H1 (cell line): ENCODE results near the gene SSTR4. TPM values are rescaled to one million over a fixed set of nuclear protein-coding genes. Genes with fewer than 3 reads are reported as not detected.

ENCODE experiments used
- CTCF ChIA-PET: fragments of 300-600 bp; sonication (Branson Sonifier 250); formaldehyde crosslinking; loops from one replicate; lab custom pipeline; 2021; ENCODE audit not compliant: partially characterized antibody; lab: Charles Lee
- POLR2A ChIA-PET: fragments of 300-600 bp; sonication (Branson Sonifier 250); formaldehyde crosslinking; loops from one replicate; lab custom pipeline; 2021; ENCODE audit warnings: inconsistent platforms; ENCODE audit not compliant: partially characterized antibody; lab: Charles Lee
- DNase-seq, 2 experiments: peaks; one replicate each; pipeline versions ENCODE4 v3.0.0 to v3.0.0-alpha.2; 2010 to 2022; ENCODE audit warnings: low spot score in 2 of 2, low read depth in 1 of 2, mixed read lengths in 1 of 2
- FAIRE-seq: peaks from 2 replicates; lab custom pipeline; 2011; peaks lifted over from hg19 to GRCh38; lab: Jason Lieb, UNC
- H2AFZ ChIP-seq: 2 replicates; pipeline ENCODE4 v1.8.1; 2012; ENCODE audit warnings: low read length, inconsistent platforms
- H2AK5ac ChIP-seq: 2 replicates; pipeline ENCODE4 v1.6.1; 2013; ENCODE audit warnings: low read depth, low read length
- H2BK120ac ChIP-seq: replicated peaks from 2 replicates; pipeline ENCODE3; 2013; ENCODE audit warnings: low read depth, low read length, inconsistent platforms
- H2BK12ac ChIP-seq: 2 replicates; pipeline ENCODE4 v1.6.1; 2013; ENCODE audit warnings: low read depth, low read length
- H2BK15ac ChIP-seq: 2 replicates; pipeline ENCODE4 v1.6.1; 2013; ENCODE audit warnings: low read length
- H2BK20ac ChIP-seq: 2 replicates; pipeline ENCODE4 v1.6.1; 2013; ENCODE audit warnings: low read length
- H2BK5ac ChIP-seq: 2 replicates; pipeline ENCODE4 v1.6.1; 2013; ENCODE audit warnings: low read depth, low read length
- H3K14ac ChIP-seq: 2 replicates; pipeline ENCODE4 v1.6.1; 2013; ENCODE audit warnings: inconsistent platforms; ENCODE audit not compliant: insufficient read length
- H3K18ac ChIP-seq: 2 replicates; pipeline ENCODE4 v1.6.1; 2013; ENCODE audit warnings: low read length; ENCODE audit errors: extremely low read depth
- H3K23ac ChIP-seq: 2 replicates; pipeline ENCODE4 v1.6.1; 2013; ENCODE audit warnings: inconsistent platforms; ENCODE audit not compliant: insufficient read length
- H3K23me2 ChIP-seq: 2 replicates; pipeline ENCODE4 v1.6.1; 2013; ENCODE audit warnings: low read depth, low read length
- H3K27ac ChIP-seq: 2 replicates; pipeline ENCODE4 v1.6.1; 2011; ENCODE audit warnings: low read depth, low read length, inconsistent platforms
- H3K27me3 ChIP-seq, 4 experiments: replicated peaks in 1 of 4; 1 replicate in 1 of 4; 2 replicates in 3 of 4; pipeline versions ENCODE4 v1.6.1 to v1.8.1; 2011 to 2013; ENCODE audit warnings: low read length in 3 of 4, mild to moderate bottlenecking in 3 of 4, inconsistent platforms in 2 of 4, mixed read lengths in 2 of 4, moderate library complexity in 1 of 4; ENCODE audit not compliant: control insufficient read depth in 3 of 4, insufficient read depth in 3 of 4; ENCODE audit errors: extremely low read depth in 1 of 4
- H3K36me3 ChIP-seq, 4 experiments: 2 replicates each; pipeline versions ENCODE4 v1.6.1 to v1.8.1; 2011 to 2013; ENCODE audit warnings: mild to moderate bottlenecking in 4 of 4, low read length in 3 of 4, moderate library complexity in 2 of 4, control low read depth in 1 of 4, inconsistent platforms in 1 of 4; ENCODE audit not compliant: insufficient read depth in 4 of 4, control insufficient read depth in 2 of 4
- H3K4ac ChIP-seq: replicated peaks from 2 replicates; pipeline ENCODE3; 2013; ENCODE audit warnings: low read length, low read depth, mixed read lengths, inconsistent platforms; ENCODE audit not compliant: insufficient read length
- H3K4me1 ChIP-seq, 4 experiments: replicated peaks in 1 of 4; 1 replicate in 1 of 4; 2 replicates in 3 of 4; pipeline versions ENCODE4 v1.6.1 to v1.8.1; 2011 to 2013; ENCODE audit warnings: low read length in 3 of 4, inconsistent platforms in 2 of 4, mixed read lengths in 1 of 4; ENCODE audit not compliant: insufficient read depth in 4 of 4, control insufficient read depth in 3 of 4
- H3K4me2 ChIP-seq, 2 experiments: 2 replicates each; pipeline versions ENCODE4 v1.6.1 to v1.8.1; 2011 to 2013; ENCODE audit warnings: low read depth in 2 of 2, low read length in 2 of 2, control low read depth in 1 of 2, inconsistent platforms in 1 of 2, mild to moderate bottlenecking in 1 of 2; ENCODE audit not compliant: insufficient read depth in 1 of 2
- H3K4me3 ChIP-seq, 4 experiments: fragments of 200-600, 300-600 bp in 1 of 4; sonication (generic), shearing (Covaris generic), sonication (Bioruptor Twin) in 1 of 4; 2 replicates each; pipeline versions ENCODE4 v1.5.1 to v1.8.1; 2011 to 2016; ENCODE audit warnings: low read length in 4 of 4, low read depth in 3 of 4, control low read depth in 2 of 4, inconsistent platforms in 2 of 4, mild to moderate bottlenecking in 2 of 4, mixed read lengths in 1 of 4, moderate library complexity in 1 of 4; ENCODE audit not compliant: insufficient read depth in 2 of 4; ENCODE audit errors: extremely low read depth in 1 of 4
- H3K56ac ChIP-seq: replicated peaks from 2 replicates; pipeline ENCODE3; 2013; ENCODE audit warnings: low read depth, mild to moderate bottlenecking, mixed read lengths, low read length, inconsistent platforms; ENCODE audit not compliant: insufficient read length
- H3K79me1 ChIP-seq: 2 replicates; pipeline ENCODE4 v1.6.1; 2013; ENCODE audit warnings: low read depth, low read length, control low read depth
- H3K79me2 ChIP-seq, 2 experiments: 2 replicates each; pipeline versions ENCODE4 v1.6.1 to v1.8.1; 2012 to 2013; ENCODE audit warnings: low read length in 2 of 2, mild to moderate bottlenecking in 2 of 2, inconsistent platforms in 1 of 2; ENCODE audit not compliant: insufficient read depth in 2 of 2, control insufficient read depth in 1 of 2
- H3K9ac ChIP-seq, 4 experiments: replicated peaks in 1 of 4; 1 replicate in 1 of 4; 2 replicates in 3 of 4; pipeline versions ENCODE4 v1.6.1 to v1.8.1; 2011 to 2013; ENCODE audit warnings: low read depth in 3 of 4, low read length in 3 of 4, control low read depth in 2 of 4, mild to moderate bottlenecking in 2 of 4, moderate library complexity in 2 of 4, inconsistent platforms in 1 of 4; ENCODE audit errors: extremely low read depth in 1 of 4
- H3K9me3 ChIP-seq, 2 experiments: 2 replicates each; pipeline versions ENCODE4 v1.6.1 to v1.8.1; 2012 to 2013; ENCODE audit warnings: mild to moderate bottlenecking in 2 of 2, moderate library complexity in 2 of 2, control low read depth in 1 of 2, inconsistent platforms in 1 of 2, low read depth in 1 of 2, low read length in 1 of 2, mixed read lengths in 1 of 2; ENCODE audit not compliant: insufficient read depth in 2 of 2
- H4K20me1 ChIP-seq, 2 experiments: replicated peaks in 1 of 2; 2 replicates each; pipeline versions ENCODE3 to v1.8.1; 2011 to 2013; ENCODE audit warnings: inconsistent platforms in 2 of 2, low read length in 2 of 2, mild to moderate bottlenecking in 1 of 2; ENCODE audit not compliant: insufficient read depth in 2 of 2, control insufficient read depth in 1 of 2
- H4K5ac ChIP-seq: 2 replicates; pipeline ENCODE4 v1.6.1; 2013; ENCODE audit warnings: low read length, low read depth, mixed read lengths, inconsistent platforms; ENCODE audit not compliant: insufficient read length
- H4K8ac ChIP-seq: 2 replicates; pipeline ENCODE4 v1.8.0; 2013; ENCODE audit warnings: mild to moderate bottlenecking, moderate library complexity, low read length, inconsistent platforms; ENCODE audit not compliant: insufficient read depth; ENCODE audit errors: extremely low read depth
- H4K91ac ChIP-seq: replicated peaks from 2 replicates; pipeline ENCODE3; 2013; ENCODE audit warnings: low read length, mixed read lengths, inconsistent platforms; ENCODE audit not compliant: insufficient read length
- EP300 ChIP-seq, 2 experiments: IDR thresholded peaks; 1 replicate in 1 of 2; 2 replicates in 1 of 2; pipeline ENCODE4 v1.6.1; 2011 to 2012; ENCODE audit warnings: low read depth in 2 of 2, low read length in 2 of 2, mild to moderate bottlenecking in 2 of 2, borderline replicate concordance in 1 of 2, inconsistent platforms in 1 of 2, moderate library complexity in 1 of 2
- EZH2 ChIP-seq: fragments of 200-600 bp; sonication (generic); IDR thresholded peaks from 2 replicates; pipeline ENCODE4 v1.7.1; 2012; ENCODE audit warnings: low read depth, mild to moderate bottlenecking, moderate library complexity, low read length, inconsistent platforms; ENCODE audit not compliant: severe bottlenecking
- JUN ChIP-seq: IDR thresholded peaks from 2 replicates; pipeline ENCODE4 v1.6.1; 2011; ENCODE audit warnings: low read depth, mild to moderate bottlenecking, improper control_type of control experiment, low read length
- KDM1A ChIP-seq: fragments of 200-600, 300-600 bp; sonication (generic); IDR thresholded peaks from 2 replicates; pipeline ENCODE4 v1.7.1; 2016; ENCODE audit warnings: mild to moderate bottlenecking, low read length, borderline replicate concordance
- MAFK ChIP-seq: IDR thresholded peaks from 2 replicates; pipeline ENCODE4 v1.6.1; 2012; ENCODE audit warnings: low read depth, mild to moderate bottlenecking, improper control_type of control experiment, low read length
- RAD21 ChIP-seq, 2 experiments: IDR thresholded peaks in 1 of 2; conservative IDR thresholded peaks in 1 of 2; 2 replicates each; pipeline ENCODE4 v1.6.1; 2011; ENCODE audit warnings: low read depth in 2 of 2, low read length in 2 of 2, improper control_type of control experiment in 1 of 2, inconsistent platforms in 1 of 2, mild to moderate bottlenecking in 1 of 2, moderate library complexity in 1 of 2
- WGBS, 2 experiments: shearing (Covaris generic) in 1 of 2; methylation state at CpG; one replicate each; pipeline versions ENCODE4 v1.1.6 to v1.1.7; 2013 to 2015; ENCODE audit warnings: low lambda C conversion rate in 2 of 2, mixed read lengths in 2 of 2, inconsistent platforms in 1 of 2, low coverage in 1 of 2, missing lambda C conversion rate in 1 of 2; ENCODE audit not compliant: insufficient replicate concordance in 2 of 2, insufficient coverage in 1 of 2, insufficient read length in 1 of 2; ENCODE audit errors: extremely low coverage in 1 of 2, missing lambda C conversion rate in 1 of 2; 5-methylcytosine and 5-hydroxymethylcytosine counted together
- polyA plus RNA-seq, 7 experiments: library from polyadenylated mRNA; depleted of rRNA in 3 of 7; stranded (reverse) in 5 of 7; unstranded in 2 of 7; fragments of >200 nt in 5 of 7; fragments of 200-250 nt in 2 of 7; gene quantifications; 1 replicate in 5 of 7; 2 replicates in 1 of 7; 4 replicates in 1 of 7; pipeline versions ENCODE4 v1.2.1 to v1.2.3, GENCODE V29; 2011 to 2013; ENCODE audit warnings: missing spikeins in 2 of 7, mixed read lengths in 2 of 7
- total RNA-seq: library from RNA; stranded (reverse); fragmentation: NEBNext Ultra II Directional; extraction: Animal tissue kit (Norgen Biotek cat#: 25700); gene quantifications from 2 replicates; pipeline ENCODE4 v1.2.1, GENCODE V29; 2021

Gene SSTR4
- total and polyA plus RNA-seq, 2 of the 8 experiments (the other 6 are each of a cell fraction or from before 2014, with no cell fraction given): 0.05 TPM; not detected in 1

- Histone ChIP-seq H3K36me3 (no peaks in the 10 kb centered on the region), H3K79me2 (no peaks in the 10 kb centered on the region), H3K23ac (no peak overlapping the region), H3K14ac (no peak overlapping the region), H3K79me1 (no peaks in the 10 kb centered on the region), H3K9me3 (no peaks in the 10 kb centered on the region), H2BK5ac (no peak overlapping the region), H3K9ac (no peak overlapping the region), H3K4ac (no peak overlapping the region), H2BK15ac (no peak overlapping the region), H2AFZ (no peak overlapping the region), H3K4me1 (no peaks in the 10 kb centered on the region), H2AK5ac (no peak overlapping the region), H3K23me2 (no peaks in the 10 kb centered on the region), H2BK120ac (no peak overlapping the region), H3K27me3 (no peaks in the 10 kb centered on the region), H3K4me3 (no peak overlapping the region), H4K8ac (no peak overlapping the region), H3K27ac (no peak overlapping the region), H3K56ac (no peak overlapping the region), H2BK20ac (no peak overlapping the region), H3K4me2 (no peak overlapping the region), H4K91ac (no peak overlapping the region), H3K18ac (no peak overlapping the region), H4K5ac (no peak overlapping the region), H4K20me1 (no peaks in the 10 kb centered on the region), H2BK12ac (no peak overlapping the region)
- ChIA-PET POLR2A (no interaction called here), CTCF (interaction anchor here (1.2 to 1.5 kb wide), 2 partner anchors 23 to 26 kb away, joined by 3 to 4 read pairs; no protein-coding TSS in a partner anchor)
- DNase-seq (no peak), FAIRE-seq (no peak)
- 88% methylated on average over 3 of the region's 3 CpGs; no CpG with 5 or more reads in 1 of the 2 experiments for WGBS, 2 experiments
- no peak for TF ChIP-seq MAFK
- no peak for TF ChIP-seq JUN
- TF ChIP-seq KDM1A: no peak
- TF ChIP-seq RAD21 (IDR thresholded peaks at IDR 0.05 in 1 of 2, conservative IDR thresholded peaks at IDR 0.05 in 1 of 2; ENCODE audit: low read depth in 2 of 2, low read length in 2 of 2): no peak
- no peak for TF ChIP-seq EP300 (IDR thresholded peaks at IDR 0.05; ENCODE audit: borderline replicate concordance in 1 of 2, low read depth in 2 of 2, low read length in 2 of 2)
- TF ChIP-seq EZH2: no peak
Observed at GRCh38 chr20:23074052-23074451, 38.9 kb downstream of the SSTR4 start.
